K562 (cell line): Measurements from ENCODE around the gene TMEM72. TPM values are rescaled to one million over a fixed set of nuclear protein-coding genes. Genes with fewer than 3 reads are reported as not detected.

Experiments used
- ATAC-seq: fragments of 200-7000 bp; cut with Tn5 transposase; 3 replicates; pipeline ENCODE4 v1.9.1; 2020; ENCODE audit warnings: moderate library complexity
- BruUV-seq: library from RNA; stranded (reverse); fragments of 400-500 nt; replicated peaks from 2 replicates; lab custom pipeline; 2021; lab: Mats Ljungman, UMichigan
- CTCF ChIA-PET: fragments of 300-600 bp; formaldehyde crosslinking; extraction: SDS; loops from one replicate; lab custom pipeline; 2021; ENCODE audit warnings: low intra/inter-chr PET ratio; lab: Yijun Ruan, JAX
- POLR2A ChIA-PET: fragments of 300-600, 350-650 bp; sonication (Branson Sonifier 250); formaldehyde crosslinking; extraction: SDS; loops from one replicate; lab custom pipeline; 2021; ENCODE audit warnings: antibody characterized with exemption, inconsistent platforms; lab: Yijun Ruan, JAX
- DNase-seq, 4 experiments: peaks; one replicate each; pipeline versions ENCODE4 v3.0.0 to v3.0.0-alpha.2; 2011 to 2018; ENCODE audit warnings: low spot score in 3 of 4, mixed read lengths in 3 of 4; ENCODE audit errors: extremely low read depth in 1 of 4
- FAIRE-seq: peaks from 2 replicates; lab custom pipeline; 2011; peaks lifted over from hg19 to GRCh38; lab: Jason Lieb, UNC
- H2AFZ ChIP-seq: 2 replicates; pipeline ENCODE4 v1.6.0; 2011; ENCODE audit warnings: low read depth, low read length, control low read depth, inconsistent platforms
- H3K27ac ChIP-seq: fragments of 200-600 bp; 3 replicates; pipeline ENCODE4 v1.8.0; 2011; ENCODE audit warnings: low read depth, mild to moderate bottlenecking, control low read depth, inconsistent platforms, low read length, moderate library complexity, mixed read lengths; ENCODE audit errors: extremely low read depth
- H3K27me3 ChIP-seq, 2 experiments: fragments of 300-600 bp in 1 of 2; 2 replicates in 1 of 2; 3 replicates in 1 of 2; pipeline versions ENCODE4 v1.6.0 to v1.8.0; 2011; ENCODE audit warnings: inconsistent platforms in 2 of 2, low read length in 2 of 2, mild to moderate bottlenecking in 1 of 2, mixed read lengths in 1 of 2, moderate library complexity in 1 of 2; ENCODE audit not compliant: control insufficient read depth in 2 of 2, insufficient read depth in 2 of 2
- H3K36me3 ChIP-seq: fragments of 300-600 bp; 3 replicates; pipeline ENCODE4 v1.8.0; 2011; ENCODE audit warnings: mild to moderate bottlenecking, low read length, inconsistent platforms; ENCODE audit not compliant: control insufficient read depth, insufficient read depth
- H3K4me1 ChIP-seq, 2 experiments: fragments of 200-600 bp in 1 of 2; replicated peaks in 1 of 2; 2 replicates in 1 of 2; 3 replicates in 1 of 2; pipeline versions ENCODE4 v1.5.1 to v1.8.0; 2011; ENCODE audit warnings: inconsistent platforms in 2 of 2, low read length in 2 of 2, mild to moderate bottlenecking in 1 of 2, mixed read lengths in 1 of 2, moderate library complexity in 1 of 2; ENCODE audit not compliant: control insufficient read depth in 2 of 2, insufficient read depth in 2 of 2
- H3K4me2 ChIP-seq: 2 replicates; pipeline ENCODE4 v1.6.1; 2011; ENCODE audit warnings: low read length, control low read depth, inconsistent platforms, mixed read lengths; ENCODE audit not compliant: insufficient read depth
- H3K4me3 ChIP-seq: fragments of 200-600 bp; sonication (generic), shearing (Covaris generic); 2 replicates; pipeline ENCODE4 v1.5.1; 2016; ENCODE audit warnings: control low read depth, inconsistent platforms
- H3K79me2 ChIP-seq: fragments of 200-600 bp; 3 replicates; pipeline ENCODE4 v1.8.0; 2011; ENCODE audit warnings: low read length, inconsistent platforms; ENCODE audit not compliant: control insufficient read depth, insufficient read depth
- H3K9ac ChIP-seq, 2 experiments: 2 replicates each; pipeline versions ENCODE4 v1.6.0 to v1.6.1; 2011; ENCODE audit warnings: low read depth in 2 of 2, low read length in 2 of 2, control low read depth in 1 of 2, inconsistent platforms in 1 of 2, mild to moderate bottlenecking in 1 of 2, mixed read lengths in 1 of 2; ENCODE audit not compliant: insufficient read depth in 1 of 2
- H3K9me1 ChIP-seq: one replicate; pipeline ENCODE4 v1.6.0; 2011; ENCODE audit warnings: inconsistent platforms, mild to moderate bottlenecking, low read length, moderate library complexity; ENCODE audit not compliant: control insufficient read depth, insufficient read depth
- H3K9me3 ChIP-seq: replicated peaks from 2 replicates; pipeline ENCODE4 v1.5.1; 2011; ENCODE audit warnings: low read depth, low read length, inconsistent platforms; ENCODE audit not compliant: control insufficient read depth, insufficient read depth
- H4K20me1 ChIP-seq: replicated peaks from 2 replicates; pipeline ENCODE4 v1.6.1; 2011; ENCODE audit warnings: low read length, inconsistent platforms, mixed read lengths; ENCODE audit not compliant: control insufficient read depth, insufficient read depth
- CREBBP ChIP-seq: IDR thresholded peaks from one replicate; pipeline ENCODE4 v1.6.1; 2012; ENCODE audit warnings: low read depth, mild to moderate bottlenecking, control low read depth, inconsistent platforms, low read length
- FOXM1 ChIP-seq, 2 experiments: fragments of 450-650 bp in 1 of 2; sonication (generic) in 1 of 2; formaldehyde crosslinking in 1 of 2; IDR thresholded peaks; 2 replicates each; pipeline versions ENCODE4 v1.6.1 to v1.9.0; 2017 to 2022; ENCODE audit warnings: low read depth in 2 of 2, mild to moderate bottlenecking in 2 of 2, missing genetic modification reagents in 1 of 2, moderate library complexity in 1 of 2
- NCOA6 ChIP-seq: fragments of 450-650 bp; IDR thresholded peaks from 2 replicates; pipeline ENCODE4 v1.6.1; 2017; ENCODE audit warnings: mild to moderate bottlenecking
- NR3C1 ChIP-seq: sonication (generic); formaldehyde crosslinking; IDR thresholded peaks from 2 replicates; pipeline ENCODE4 v1.8.1; 2022; ENCODE audit warnings: missing genetic modification reagents
- PHF8 ChIP-seq: fragments of 200-600 bp; sonication (generic); IDR thresholded peaks from 2 replicates; pipeline ENCODE4 v1.6.1; 2012; ENCODE audit warnings: mixed run types, mild to moderate bottlenecking, inconsistent platforms, low read length, moderate library complexity, borderline replicate concordance
- PURB ChIP-seq: sonication (generic); formaldehyde crosslinking; IDR thresholded peaks from 2 replicates; pipeline ENCODE4 v1.9.0; 2021; ENCODE audit warnings: low read depth, mild to moderate bottlenecking, missing genetic modification reagents
- SNAPC5 ChIP-seq: fragments of 250-450 bp; sonication (Bioruptor Pico); IDR thresholded peaks from 2 replicates; pipeline ENCODE4 v1.8.0; 2021; ENCODE audit warnings: moderate library complexity, mild to moderate bottlenecking, inconsistent platforms
- TOE1 ChIP-seq, 2 experiments: fragments of 450-650 bp in 1 of 2; sonication (generic) in 1 of 2; formaldehyde crosslinking in 1 of 2; IDR thresholded peaks; 2 replicates each; pipeline versions ENCODE4 v1.7.1 to v1.8.0; 2016 to 2022; ENCODE audit warnings: borderline replicate concordance in 2 of 2, mild to moderate bottlenecking in 2 of 2, antibody characterized with exemption in 1 of 2, inconsistent platforms in 1 of 2, low read depth in 1 of 2, missing genetic modification reagents in 1 of 2, moderate library complexity in 1 of 2
- UBTF ChIP-seq, 2 experiments: IDR thresholded peaks; 2 replicates each; pipeline ENCODE4 v1.6.1; 2012; ENCODE audit warnings: improper control_type of control experiment in 2 of 2, low read depth in 2 of 2, low read length in 2 of 2, borderline replicate concordance in 1 of 2
- ZBTB26 ChIP-seq: fragments of 450-650 bp; formaldehyde crosslinking; IDR thresholded peaks from 2 replicates; pipeline ENCODE4 v1.4.0; 2022; ENCODE audit warnings: missing genetic modification characterization
- WGBS: fragments of 100-300 bp; shearing (Covaris generic); methylation state at CpG from one replicate; pipeline ENCODE4 v1.1.6; 2016; ENCODE audit warnings: low coverage, mixed read lengths; ENCODE audit not compliant: insufficient coverage; ENCODE audit errors: missing lambda C conversion rate; 5-methylcytosine and 5-hydroxymethylcytosine counted together
- in situ Hi-C: fragments of 300-500 bp; cut with MboI; formaldehyde crosslinking; loops from 4 replicates; pipeline ENCODE4 v1.15.0; 2018; ENCODE audit warnings: inconsistent platforms, mixed read lengths
- intact Hi-C: fragments of 100-400 bp; cut with micrococcal nuclease; formaldehyde crosslinking; loops from 2 replicates; pipeline ENCODE4 v1.14.2; 2022
- polyA plus RNA-seq, 8 experiments: library from polyadenylated mRNA; depleted of rRNA in 4 of 8; stranded (reverse) in 5 of 8; unstranded in 3 of 8; fragments of >200 nt; fragmentation: Nextera tagmentation in 2 of 8; fragmentation: Illumina TruSeq in 1 of 8; extraction: Ambion mirVana in 2 of 8; extraction: Trizol in 1 of 8; gene quantifications; 2 replicates each; pipeline versions ENCODE4 v1.2.1 to v1.2.3, GENCODE V29; 2011 to 2014; ENCODE audit warnings: inconsistent platforms in 1 of 8, missing spikeins in 1 of 8
- total RNA-seq, 7 experiments: library from RNA; depleted of rRNA in 6 of 7; stranded (reverse); fragments of >200 nt in 6 of 7; fragmentation: Illumina TruSeq in 2 of 7; extraction: Trizol in 2 of 7; gene quantifications; 2 replicates each; pipeline versions ENCODE4 v1.2.1 to v1.2.3, GENCODE V29; 2011 to 2021; ENCODE audit warnings: low replicate concordance in 1 of 7
- TF ChIP-seq, protein P1 (sequence below): conservative IDR thresholded peaks from 2 replicates; pipeline ENCODE4 v1.6.1; 2011; ENCODE audit warnings: low read depth, mild to moderate bottlenecking, low read length; ENCODE audit not compliant: control insufficient read depth
- TF ChIP-seq, protein P2 (sequence below): fragments of 450-650 bp; formaldehyde crosslinking; IDR thresholded peaks from 2 replicates; pipeline ENCODE4 v1.4.0; 2020; ENCODE audit warnings: mild to moderate bottlenecking, moderate library complexity
- TF ChIP-seq, protein P3 (sequence below): fragments of 200-800 bp; sonication (Bioruptor generic); IDR thresholded peaks from 2 replicates; pipeline ENCODE4 v1.6.1; 2017; ENCODE audit warnings: missing genetic modification characterization, missing compliant biosample characterization

Gene TMEM72
- total and polyA plus RNA-seq, 9 of the 15 experiments (the other 6 are each of a cell fraction or from before 2014, with no cell fraction given), result not detected

DNA sequence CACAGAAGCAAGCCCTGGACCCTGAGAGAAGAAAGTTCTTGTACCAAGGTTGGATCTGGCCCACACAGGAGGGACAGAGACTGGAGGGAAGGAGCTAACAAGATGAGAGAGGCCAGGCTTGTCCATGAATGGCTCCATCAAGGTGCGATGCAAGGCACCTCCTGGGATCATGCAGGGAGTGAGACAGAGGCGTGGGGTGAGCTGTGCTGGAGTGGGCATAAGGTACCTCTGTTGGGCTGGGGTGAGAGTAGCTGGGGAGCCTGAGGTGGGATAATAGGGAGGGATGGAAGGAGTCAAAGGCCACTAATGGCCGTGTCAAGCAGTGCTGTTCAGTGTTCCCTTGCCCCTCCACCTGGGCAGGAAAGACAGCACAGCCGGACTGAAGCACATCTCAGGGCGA, 9.9 kb downstream of the TMEM72 start:
- Histone ChIP-seq H3K9ac (no peak overlapping the region), H3K27ac (no peak overlapping the region), H3K9me3 (no peaks in the 10 kb centered on the region), H3K9me1 (no peaks in the 10 kb centered on the region), H2AFZ (no peak overlapping the region), H4K20me1 (no peaks in the 10 kb centered on the region), H3K79me2 (no peaks in the 10 kb centered on the region), H3K36me3 (no peaks in the 10 kb centered on the region), H3K4me1 (peaks cover 0 to 5% of the 10 kb centered on the region in 2 experiments; a peak in 1 of 5 replicates), H3K4me2 (no peak overlapping the region), H3K27me3 (peaks cover 0 to 40% of the 10 kb centered on the region in 2 experiments; a peak in 3 of 5 replicates), H3K4me3 (no peak overlapping the region)
- FAIRE-seq (no peak), DNase-seq (no peak), ATAC-seq (no peak)
- intact Hi-C loops, result no loop called here
- CTCF ChIA-PET, result no interaction called here
- BruUV-seq, result no TSS peak
- in situ Hi-C loops, result no loop called here
- POLR2A ChIA-PET, result interaction anchor here (0.6 kb wide), 1 partner anchor 36 kb away, joined by 3 read pairs; no protein-coding TSS in a partner anchor
- WGBS, result 0% methylated on average over 5 of the region's 5 CpGs
- TF ChIP-seq NR3C1 (no peak), SNAPC5 (CRISPR knock-in tag) (no peak), ZBTB26 (CRISPR knock-in tag) (no peak), TOE1 (IDR thresholded peaks at IDR 0.05; ENCODE audit: borderline replicate concordance) (no peak), TOE1 (CRISPR knock-in tag; IDR thresholded peaks at IDR 0.05; ENCODE audit: borderline replicate concordance, low read depth) (no peak), PHF8 (no peak), CREBBP (no peak), UBTF (IDR thresholded peaks at IDR 0.05; ENCODE audit: borderline replicate concordance in 1 of 2, low read depth in 2 of 2, low read length in 2 of 2) (no peak), FOXM1 (IDR thresholded peaks at IDR 0.05; ENCODE audit: low read depth) (no peak), FOXM1 (CRISPR knock-in tag; IDR thresholded peaks at IDR 0.05; ENCODE audit: low read depth) (no peak), PURB (CRISPR knock-in tag) (no peak), NCOA6 (no peak)
- TF ChIP-seq, protein P1, sequence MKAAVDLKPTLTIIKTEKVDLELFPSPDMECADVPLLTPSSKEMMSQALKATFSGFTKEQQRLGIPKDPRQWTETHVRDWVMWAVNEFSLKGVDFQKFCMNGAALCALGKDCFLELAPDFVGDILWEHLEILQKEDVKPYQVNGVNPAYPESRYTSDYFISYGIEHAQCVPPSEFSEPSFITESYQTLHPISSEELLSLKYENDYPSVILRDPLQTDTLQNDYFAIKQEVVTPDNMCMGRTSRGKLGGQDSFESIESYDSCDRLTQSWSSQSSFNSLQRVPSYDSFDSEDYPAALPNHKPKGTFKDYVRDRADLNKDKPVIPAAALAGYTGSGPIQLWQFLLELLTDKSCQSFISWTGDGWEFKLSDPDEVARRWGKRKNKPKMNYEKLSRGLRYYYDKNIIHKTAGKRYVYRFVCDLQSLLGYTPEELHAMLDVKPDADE, result no peak
- TF ChIP-seq, protein P2, sequence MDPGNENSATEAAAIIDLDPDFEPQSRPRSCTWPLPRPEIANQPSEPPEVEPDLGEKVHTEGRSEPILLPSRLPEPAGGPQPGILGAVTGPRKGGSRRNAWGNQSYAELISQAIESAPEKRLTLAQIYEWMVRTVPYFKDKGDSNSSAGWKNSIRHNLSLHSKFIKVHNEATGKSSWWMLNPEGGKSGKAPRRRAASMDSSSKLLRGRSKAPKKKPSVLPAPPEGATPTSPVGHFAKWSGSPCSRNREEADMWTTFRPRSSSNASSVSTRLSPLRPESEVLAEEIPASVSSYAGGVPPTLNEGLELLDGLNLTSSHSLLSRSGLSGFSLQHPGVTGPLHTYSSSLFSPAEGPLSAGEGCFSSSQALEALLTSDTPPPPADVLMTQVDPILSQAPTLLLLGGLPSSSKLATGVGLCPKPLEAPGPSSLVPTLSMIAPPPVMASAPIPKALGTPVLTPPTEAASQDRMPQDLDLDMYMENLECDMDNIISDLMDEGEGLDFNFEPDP, result no peak
- TF ChIP-seq, protein P3, sequence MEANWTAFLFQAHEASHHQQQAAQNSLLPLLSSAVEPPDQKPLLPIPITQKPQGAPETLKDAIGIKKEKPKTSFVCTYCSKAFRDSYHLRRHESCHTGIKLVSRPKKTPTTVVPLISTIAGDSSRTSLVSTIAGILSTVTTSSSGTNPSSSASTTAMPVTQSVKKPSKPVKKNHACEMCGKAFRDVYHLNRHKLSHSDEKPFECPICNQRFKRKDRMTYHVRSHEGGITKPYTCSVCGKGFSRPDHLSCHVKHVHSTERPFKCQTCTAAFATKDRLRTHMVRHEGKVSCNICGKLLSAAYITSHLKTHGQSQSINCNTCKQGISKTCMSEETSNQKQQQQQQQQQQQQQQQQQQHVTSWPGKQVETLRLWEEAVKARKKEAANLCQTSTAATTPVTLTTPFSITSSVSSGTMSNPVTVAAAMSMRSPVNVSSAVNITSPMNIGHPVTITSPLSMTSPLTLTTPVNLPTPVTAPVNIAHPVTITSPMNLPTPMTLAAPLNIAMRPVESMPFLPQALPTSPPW, result no peak
